Calu3 (cell line): Measurements from ENCODE around the gene MED27. TPM values are rescaled to one million over a fixed set of nuclear protein-coding genes. Genes with fewer than 3 reads are reported as not detected.

ENCODE experiments used
- BruUV-seq: library from RNA; stranded (reverse); fragments of 400-500 nt; replicated peaks from 2 replicates; lab custom pipeline; 2021; lab: Mats Ljungman, UMichigan
- CTCF ChIA-PET: fragments of 300-600 bp; sonication (Branson Sonifier 250); formaldehyde crosslinking; loops from one replicate; lab custom pipeline; 2022; ENCODE audit warnings: antibody characterized with exemption; lab: Charles Lee
- DNase-seq: peaks from one replicate; pipeline ENCODE4 v3.0.0; 2022
- H3K27ac Mint-ChIP-seq: one replicate; pipeline ENCODE4 v1.8.0; 2022; ENCODE audit warnings: mixed read lengths; ENCODE audit not compliant: unreplicated experiment
- H3K27me3 Mint-ChIP-seq: one replicate; pipeline ENCODE4 v1.8.0; 2022; ENCODE audit warnings: mixed read lengths; ENCODE audit not compliant: unreplicated experiment
- H3K36me3 Mint-ChIP-seq: one replicate; pipeline ENCODE4 v1.8.0; 2022; ENCODE audit warnings: mild to moderate bottlenecking, moderate library complexity, mixed read lengths; ENCODE audit not compliant: insufficient read depth, unreplicated experiment
- H3K4me1 Mint-ChIP-seq: one replicate; pipeline ENCODE4 v1.8.0; 2022; ENCODE audit warnings: mild to moderate bottlenecking, low read depth, mixed read lengths; ENCODE audit not compliant: unreplicated experiment
- H3K4me3 Mint-ChIP-seq: one replicate; pipeline ENCODE4 v1.8.0; 2022; ENCODE audit warnings: mild to moderate bottlenecking, low read depth, moderate library complexity, mixed read lengths; ENCODE audit not compliant: unreplicated experiment
- H3K9me3 Mint-ChIP-seq: one replicate; pipeline ENCODE4 v1.8.0; 2022; ENCODE audit warnings: low read depth, mixed read lengths; ENCODE audit not compliant: unreplicated experiment
- CTCF ChIP-seq: fragments of 200-600 bp; IDR thresholded peaks from one replicate; pipeline ENCODE4 v1.8.0; 2022; ENCODE audit warnings: antibody characterized with exemption; ENCODE audit not compliant: unreplicated experiment
- intact Hi-C: fragments of 100-400 bp; cut with micrococcal nuclease; formaldehyde crosslinking; loops from one replicate; pipeline ENCODE4 v1.10.0; 2022; ENCODE audit not compliant: unreplicated experiment
- total RNA-seq: library from RNA; stranded (reverse); gene quantifications from 2 replicates; pipeline ENCODE4 v1.2.3, GENCODE V29; 2022

The MED27 gene
- total RNA-seq, 1 experiment from 2014 or later, result 19.3 TPM

DNA sequence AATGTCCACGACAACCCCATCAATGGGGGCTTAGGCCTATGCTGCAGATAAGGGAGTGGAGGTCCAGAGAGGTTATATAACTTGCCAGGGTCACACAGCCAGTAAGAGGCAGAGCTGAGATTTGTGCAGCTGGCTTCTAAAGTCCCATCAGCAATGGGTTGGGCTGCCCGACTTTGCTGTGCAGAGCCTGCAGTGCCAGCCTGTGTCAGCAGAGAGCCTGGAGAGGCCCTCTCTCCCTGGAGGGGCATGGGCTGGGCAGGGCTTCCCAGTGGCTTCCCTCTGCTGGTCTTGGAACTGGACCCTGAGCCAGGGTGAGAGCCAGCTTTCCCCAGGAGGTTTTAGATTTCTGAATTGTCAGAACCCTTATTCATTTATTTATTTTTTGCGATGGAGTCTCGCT, 262.6 kb downstream of the MED27 start:
- Mint-ChIP-seq H3K27me3 (peaks cover 83% of the 10 kb centered on the region), H3K36me3 (no peaks in the 10 kb centered on the region), H3K27ac (no peak overlapping the region), H3K4me3 (no peak overlapping the region), H3K4me1 (no peaks in the 10 kb centered on the region), H3K9me3 (no peaks in the 10 kb centered on the region)
- TF ChIP-seq CTCF, result no peak
- intact Hi-C loops, result no loop called here
- CTCF ChIA-PET, result interaction anchor here (0.5 to 0.6 kb wide), 2 partner anchors 181 to 758 kb away, joined by 3 read pairs; no protein-coding TSS in a partner anchor
- DNase-seq, result no peak
- no TSS peak for BruUV-seq

DNA sequence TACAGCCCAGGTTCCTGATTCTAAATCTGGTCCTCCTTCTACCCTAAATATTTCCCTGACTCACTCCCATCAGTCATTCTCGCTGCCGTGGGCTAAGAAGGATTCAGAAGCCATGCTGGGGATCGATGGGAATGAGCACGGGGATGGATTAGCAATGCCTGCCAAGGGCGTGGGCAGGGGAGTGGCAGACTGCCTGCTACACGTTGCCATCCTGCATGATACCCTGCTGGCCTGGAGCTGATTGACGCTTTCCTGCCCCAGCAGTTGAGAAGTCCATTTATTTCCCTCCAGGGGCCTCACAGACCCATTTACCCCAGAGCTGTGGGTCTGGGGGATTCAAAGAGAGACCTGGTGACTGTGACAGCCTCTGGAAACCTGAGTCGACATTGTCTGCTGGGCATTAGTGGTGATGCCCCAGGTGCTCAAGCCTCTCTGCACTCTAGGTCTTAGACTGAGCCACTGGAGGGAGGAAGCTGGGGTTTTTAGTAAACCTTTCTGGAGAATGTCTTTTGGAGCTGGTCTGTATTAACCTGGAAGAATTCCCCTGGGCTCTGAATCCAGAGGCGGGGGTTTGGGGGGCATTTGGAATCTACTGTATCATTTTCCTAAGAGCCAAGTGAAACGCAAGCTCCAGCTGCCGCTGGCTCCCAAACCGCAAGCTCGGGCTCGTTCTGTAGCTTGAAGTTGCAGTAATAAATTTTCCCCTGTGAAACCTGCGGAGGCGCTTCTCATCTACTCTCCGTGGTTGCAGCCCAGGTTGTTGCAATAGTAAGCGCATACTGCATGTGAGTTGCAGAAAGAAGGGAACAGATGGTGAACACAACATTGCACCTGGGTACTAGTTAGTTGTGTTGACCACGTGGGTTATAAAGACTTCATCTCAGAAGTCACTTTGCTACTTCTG, 263.4 kb downstream of the MED27 start:
- intact Hi-C loops, result no loop called here
- Mint-ChIP-seq H3K27ac (no peak overlapping the region), H3K9me3 (no peaks in the 10 kb centered on the region)

GRCh38 chr9:131814707-131815106, 265.0 kb downstream of the MED27 start:
- no TSS peak for BruUV-seq
- H3K9me3 Mint-ChIP-seq, result no peaks in the 10 kb centered on the region
- intact Hi-C loops, result no loop called here
- no peak overlapping the region for H3K4me3 Mint-ChIP-seq
- H3K36me3 Mint-ChIP-seq, result no peaks in the 10 kb centered on the region
- H3K4me1 Mint-ChIP-seq, result no peaks in the 10 kb centered on the region
- DNase-seq, result no peak
- CTCF ChIA-PET, result no interaction called here
- no peak overlapping the region for H3K27ac Mint-ChIP-seq
- no peak for TF ChIP-seq CTCF
- H3K27me3 Mint-ChIP-seq, result peaks cover 83% of the 10 kb centered on the region

More for the DNA sequence above, 263.4 kb downstream of the MED27 start:
- no peak for TF ChIP-seq CTCF
- peaks cover 83% of the 10 kb centered on the region for H3K27me3 Mint-ChIP-seq
- CTCF ChIA-PET, result interaction anchor here (0.6 kb wide), 1 partner anchor 182 kb away, joined by 3 read pairs; no protein-coding TSS in a partner anchor
- no peak overlapping the region for H3K4me3 Mint-ChIP-seq
- DNase-seq, result no peak
- no TSS peak for BruUV-seq
- H3K36me3 Mint-ChIP-seq, result no peaks in the 10 kb centered on the region
- no peaks in the 10 kb centered on the region for H3K4me1 Mint-ChIP-seq

- CTCF ChIA-PET, result no interaction called here
- no TSS peak for BruUV-seq
- DNase-seq, result no peak
Observed at GRCh38 chr9:131813116-131813515, 266.6 kb downstream of the MED27 start.

More at GRCh38 chr9:131813116-131813515, 266.6 kb downstream of the MED27 start:
- H3K36me3 Mint-ChIP-seq, result no peaks in the 10 kb centered on the region
- no peak for TF ChIP-seq CTCF
- no peaks in the 10 kb centered on the region for H3K9me3 Mint-ChIP-seq
- intact Hi-C loops, result no loop called here
- H3K4me1 Mint-ChIP-seq, result no peaks in the 10 kb centered on the region
- peaks cover 83% of the 10 kb centered on the region for H3K27me3 Mint-ChIP-seq
- no peak overlapping the region for H3K4me3 Mint-ChIP-seq
- no peak overlapping the region for H3K27ac Mint-ChIP-seq
